Globus pallidus (tissue), 1 donor: ENCODE measurements around the gene FANCE.

Experiments used
- DNase-seq: peaks from one replicate; pipeline ENCODE4 v3.0.0-alpha.2; 2015; ENCODE audit warnings: low spot score

FANCE gene

DNA sequence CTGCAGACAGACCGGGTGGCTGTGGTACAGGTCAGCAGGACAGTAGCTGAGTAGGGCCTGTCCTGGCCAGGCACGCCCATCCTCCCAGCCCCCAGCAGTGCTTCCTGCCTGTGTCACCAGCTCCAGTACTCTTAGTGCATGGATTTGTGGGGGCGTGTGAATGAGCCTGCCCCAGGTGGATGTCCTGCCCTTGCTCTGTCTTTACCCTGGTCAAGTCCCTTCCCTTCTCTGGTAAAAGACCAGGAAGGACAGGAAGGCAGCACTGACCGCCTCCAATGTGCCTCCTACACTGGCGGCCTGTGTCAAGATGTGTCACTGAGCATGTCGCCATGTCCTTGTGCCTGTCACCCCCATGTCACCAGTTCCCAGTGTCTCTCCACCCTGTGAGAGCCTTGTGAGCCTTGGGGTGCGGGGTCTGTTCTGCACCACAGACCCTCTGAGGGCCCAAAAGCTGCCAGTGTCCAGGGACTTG, 32.8 kb downstream of the FANCE start:
- DNase-seq = no peak

DNA sequence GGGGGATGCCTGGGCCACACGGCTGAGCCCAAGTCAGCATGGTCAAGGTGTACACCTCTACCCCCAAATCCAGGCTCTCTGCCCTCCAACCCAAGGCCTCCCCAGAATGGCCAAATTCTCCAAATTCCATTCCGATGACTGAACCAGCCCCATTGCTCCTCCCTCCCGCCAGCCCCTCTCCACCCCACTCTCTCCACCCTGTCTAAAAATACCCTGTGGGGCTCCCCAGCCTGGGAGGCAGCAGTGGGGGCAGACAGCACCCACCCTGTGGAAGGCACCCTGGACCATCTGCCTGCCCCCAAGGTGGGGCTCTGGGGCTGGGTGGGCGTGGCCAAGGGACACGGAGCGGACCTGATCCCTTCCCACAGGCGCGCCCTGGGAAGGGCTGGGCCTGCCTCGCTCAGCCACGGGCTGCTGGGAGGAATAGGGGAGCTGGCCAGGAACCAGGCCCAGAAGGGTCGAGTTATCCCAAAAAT, 33.3 kb downstream of the FANCE start:
- no peak for DNase-seq

DNA sequence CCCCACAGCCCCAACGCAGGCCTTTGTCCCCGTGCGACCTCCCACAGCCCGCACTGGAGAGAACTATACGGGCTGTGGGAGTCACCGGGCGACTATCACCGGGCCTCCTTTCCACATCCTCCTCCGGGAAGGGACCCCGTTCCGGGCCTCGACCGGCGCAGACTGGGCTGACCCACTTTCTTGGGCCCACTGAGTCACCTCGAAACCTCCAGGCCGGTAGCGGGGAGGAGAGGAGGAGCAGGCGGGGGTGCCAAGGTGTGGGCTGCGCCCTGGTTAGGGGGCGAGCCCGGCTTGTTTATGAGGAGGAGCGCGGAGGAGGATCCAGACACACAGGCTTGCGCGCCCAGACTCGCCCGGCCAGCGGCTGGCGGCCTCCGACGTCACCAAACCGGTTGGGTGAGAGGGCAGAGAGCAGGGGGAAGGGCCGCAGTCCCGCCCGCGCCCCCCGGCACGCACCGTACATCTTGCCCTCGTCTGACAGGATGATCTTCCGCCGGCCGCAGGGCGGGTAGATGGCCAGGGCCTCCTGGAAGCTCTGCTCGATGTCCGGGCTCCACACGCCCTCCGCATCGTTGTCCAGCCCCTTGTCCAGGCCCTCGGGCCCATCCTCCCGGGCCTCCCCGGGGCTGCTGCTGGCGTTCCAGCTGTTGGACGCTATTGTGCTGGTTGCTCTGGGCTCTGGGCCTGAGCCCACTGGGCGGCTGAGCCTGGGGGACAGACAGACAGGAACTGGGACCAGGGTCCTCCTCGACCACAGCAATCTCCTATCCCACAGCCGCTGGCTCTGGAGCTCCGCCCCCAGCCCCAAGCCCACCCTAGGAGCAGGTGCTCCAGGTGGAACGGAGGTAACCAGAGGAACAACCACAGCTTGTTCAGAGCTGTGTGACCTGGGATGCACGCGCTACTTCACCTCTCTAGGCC, 34.1 kb downstream of the FANCE start:
- no peak for DNase-seq

DNA sequence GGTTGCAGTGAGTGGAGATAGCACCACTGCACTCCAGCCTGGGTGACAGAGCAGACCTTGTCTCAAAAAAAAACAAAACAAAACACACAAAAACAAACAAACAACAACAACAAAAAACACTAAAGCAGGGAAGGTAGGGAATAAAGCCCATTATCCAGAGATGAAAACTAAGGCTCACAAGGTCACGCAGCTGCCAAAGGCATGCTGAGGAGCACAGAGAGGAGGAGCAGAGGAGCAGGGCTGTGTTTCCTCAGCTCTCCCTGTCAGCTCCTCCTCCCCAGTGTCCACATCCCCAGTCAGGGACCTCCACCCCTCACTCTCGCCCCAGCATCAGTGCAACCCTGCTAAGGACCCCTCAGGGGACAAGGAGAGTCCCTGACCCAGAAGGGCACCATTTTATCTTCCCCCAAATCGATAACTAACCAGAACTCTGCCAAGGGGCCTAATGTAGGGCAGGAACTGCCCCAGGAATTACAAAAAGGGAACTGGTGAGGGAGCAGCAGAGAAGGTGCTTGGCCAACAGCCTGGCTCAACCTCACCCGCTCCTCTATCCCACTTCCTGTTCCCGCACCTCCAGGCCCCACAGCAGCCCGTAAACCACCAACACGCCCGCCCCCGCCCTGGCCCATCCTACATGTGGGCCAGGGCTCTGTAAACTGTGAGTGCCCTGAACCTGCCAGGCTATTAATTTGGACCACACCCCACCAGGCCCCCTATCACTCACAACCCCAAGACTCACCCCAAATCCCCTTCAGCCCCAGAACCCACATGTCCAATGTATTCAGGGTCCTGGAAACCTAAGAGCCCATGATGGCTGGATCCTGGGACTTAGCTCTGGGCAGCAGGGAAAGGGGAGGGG, 35.7 kb downstream of the FANCE start:
- DNase-seq = no peak

DNA sequence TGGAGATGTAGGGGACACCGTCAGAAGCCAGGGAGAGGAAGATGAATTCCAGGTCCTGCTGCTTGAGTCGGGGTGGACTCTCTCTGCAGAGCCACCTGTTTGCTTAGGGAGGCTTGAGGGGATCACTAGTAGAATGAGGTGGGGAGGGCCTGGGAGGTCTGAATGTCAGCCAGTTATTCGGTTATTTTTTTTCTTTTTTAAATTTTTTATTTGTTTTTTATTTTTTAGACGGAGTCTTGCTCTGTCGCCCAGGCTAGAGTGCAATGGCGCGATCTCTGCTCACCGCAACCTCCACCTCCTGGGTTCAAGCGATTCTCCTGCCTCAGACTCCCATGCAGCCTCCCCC, 36.4 kb downstream of the FANCE start:
- DNase-seq = no peak

DNA sequence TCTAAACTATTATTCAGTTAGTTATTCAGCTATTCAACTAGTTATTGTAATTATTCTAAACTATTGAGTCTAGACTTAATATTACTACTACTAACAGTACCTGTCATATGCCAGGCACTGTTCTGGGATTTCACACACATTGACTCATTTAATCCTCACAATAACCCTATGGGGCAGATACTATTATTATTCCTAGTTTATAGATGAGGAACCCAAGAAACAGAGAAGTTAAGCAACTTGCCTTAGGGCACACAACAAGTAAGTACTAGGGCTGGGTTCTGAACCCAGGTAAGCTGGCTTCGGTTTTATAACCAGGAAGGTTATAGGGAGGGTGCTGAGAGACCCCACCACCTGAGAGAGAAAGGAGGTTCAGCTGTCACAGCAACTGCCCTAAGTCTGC, 36.9 kb downstream of the FANCE start:
- no peak for DNase-seq

DNA sequence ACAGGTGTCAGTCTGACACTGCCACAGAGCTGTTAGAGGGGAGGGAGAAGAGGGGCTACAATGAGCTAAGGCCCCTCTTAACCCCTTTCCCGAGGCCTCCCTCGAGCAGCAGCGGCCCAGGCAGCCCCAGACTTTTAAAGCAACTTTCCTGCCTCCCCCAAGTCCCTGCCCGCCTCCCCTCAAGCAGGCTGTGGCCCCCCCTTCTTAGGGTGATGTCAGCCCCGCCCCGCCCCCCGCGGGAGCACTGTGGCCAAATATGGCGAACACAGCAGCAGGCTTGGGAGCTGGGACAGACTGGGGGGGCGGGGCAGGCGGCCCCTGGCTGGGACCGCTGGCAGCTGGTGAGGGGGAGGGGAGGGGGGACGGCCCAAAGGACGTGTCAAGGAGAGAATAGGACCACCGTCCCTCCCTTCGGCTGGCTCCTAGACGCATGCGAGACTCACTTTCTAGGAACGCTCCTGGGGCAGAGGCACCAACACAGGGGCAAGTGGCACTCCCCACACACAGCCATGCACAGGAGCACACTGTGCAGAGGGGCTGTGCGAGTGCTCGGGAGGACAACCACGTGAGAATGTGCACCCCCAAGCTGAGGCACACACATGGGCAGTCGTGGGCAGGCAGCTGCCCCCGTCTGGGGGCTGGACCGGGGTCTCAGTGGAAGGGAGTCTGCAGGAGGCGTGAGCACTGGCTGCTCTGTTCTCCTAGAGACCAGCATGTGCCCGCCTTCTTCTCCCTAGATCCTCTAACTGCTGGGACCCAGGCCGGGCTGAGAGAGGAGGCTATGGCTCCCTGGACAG, 38.1 kb downstream of the FANCE start:
- DNase-seq = no peak

DNA sequence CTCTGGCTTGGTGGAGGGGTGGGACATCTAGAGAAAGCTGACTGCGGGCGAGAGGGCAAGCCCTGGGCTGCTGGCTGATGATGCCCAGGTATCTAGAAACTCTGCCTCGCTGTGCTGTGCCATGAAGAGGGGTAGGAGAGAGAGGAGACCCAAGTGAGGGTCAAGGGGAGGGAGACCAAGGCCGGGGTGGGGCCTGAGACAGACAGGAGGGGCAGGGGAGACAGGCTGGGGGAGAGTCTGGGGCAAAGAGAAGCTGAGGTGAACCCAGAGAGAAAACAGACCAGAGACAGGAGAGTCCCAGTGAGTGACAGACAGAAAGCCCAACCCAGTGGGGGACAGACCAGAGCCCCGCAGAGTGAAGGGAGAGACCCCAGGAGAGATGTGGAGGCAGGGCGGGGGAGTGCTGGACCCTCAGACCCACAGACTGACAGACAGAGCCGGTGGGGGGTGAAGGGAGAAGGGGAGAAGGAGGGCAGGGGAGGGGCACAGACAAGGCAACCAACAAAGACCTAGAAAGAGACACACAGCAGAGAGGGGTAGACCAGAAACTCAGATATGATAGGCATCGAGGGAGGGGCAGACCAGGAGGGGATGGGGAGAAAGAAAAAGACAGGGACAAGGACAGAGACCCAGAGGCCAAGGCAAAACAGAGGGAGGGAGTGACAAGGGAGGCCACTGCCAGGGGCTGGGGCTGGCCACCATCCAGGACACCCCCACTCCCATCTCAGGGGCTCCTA, 38.9 kb downstream of the FANCE start:
- no peak for DNase-seq

DNA sequence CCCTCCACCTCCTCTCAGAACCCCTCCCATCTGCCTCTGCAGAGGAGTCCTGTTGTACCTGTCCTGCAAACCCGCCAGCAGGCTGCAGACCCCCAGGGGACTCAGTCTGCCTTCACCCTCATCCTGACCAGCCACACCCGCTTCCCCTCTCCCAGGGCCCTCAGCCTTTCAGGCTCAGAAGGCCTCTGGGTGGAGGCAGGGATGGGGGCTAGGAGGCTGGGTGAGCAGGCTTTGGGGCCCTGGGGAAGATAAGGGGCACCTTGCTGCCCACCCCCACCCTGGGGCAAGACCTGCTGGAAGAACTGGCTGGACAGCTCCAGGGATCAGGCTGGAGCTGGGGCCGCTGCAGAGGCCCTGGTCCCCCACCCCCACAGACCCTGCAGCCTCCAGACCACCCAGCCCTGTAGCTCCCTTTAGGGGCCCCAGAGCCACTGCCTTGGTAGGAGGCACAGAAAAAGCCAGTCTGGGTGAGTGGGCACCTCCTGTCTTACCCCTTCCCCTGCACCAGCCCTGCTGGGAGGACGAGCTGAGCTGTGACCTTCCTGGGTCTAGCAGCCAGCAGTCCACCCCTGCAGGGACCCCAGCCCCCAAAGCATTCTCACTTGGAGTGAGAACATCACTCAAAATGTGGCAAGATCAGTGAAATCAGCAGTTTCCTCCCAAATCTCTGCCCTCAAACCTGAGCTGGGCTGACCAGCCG, 39.6 kb downstream of the FANCE start:
- DNase-seq = no peak

DNA sequence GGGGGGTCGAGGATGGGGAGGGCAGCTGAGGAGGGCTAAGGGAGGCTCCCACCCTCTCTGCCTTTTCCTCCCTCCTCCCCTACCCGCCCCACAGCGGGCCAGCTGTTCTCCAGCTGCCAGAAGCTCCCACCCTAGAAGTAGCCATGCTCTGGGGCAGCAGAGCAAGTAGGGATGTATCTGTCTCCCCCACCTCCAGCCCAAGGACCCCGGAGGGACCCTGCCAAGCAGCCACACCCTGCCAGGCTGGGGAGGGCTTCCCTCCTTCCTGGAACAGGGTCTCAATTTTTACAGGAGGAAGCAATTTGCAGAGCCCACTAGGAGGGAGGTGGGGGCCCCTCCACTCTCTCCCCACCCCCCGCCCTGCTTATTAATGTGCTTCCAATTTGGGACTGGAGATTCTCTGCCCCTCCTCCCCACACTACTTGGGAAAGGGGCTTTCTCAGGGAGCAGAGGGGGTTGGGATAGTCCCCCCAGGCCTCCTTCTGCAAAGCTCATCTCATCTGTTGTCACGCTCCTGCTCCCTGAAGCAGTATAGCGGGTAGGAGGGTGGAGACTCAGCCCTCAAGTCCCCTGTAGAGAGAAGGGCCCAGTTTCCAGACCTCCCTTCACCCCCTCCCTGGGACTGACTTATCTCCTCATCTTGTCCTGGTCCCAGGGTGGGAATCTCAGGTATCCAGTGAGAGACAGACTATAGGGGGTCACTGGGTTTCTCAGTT, 40.3 kb downstream of the FANCE start:
- DNase-seq = no peak

DNA sequence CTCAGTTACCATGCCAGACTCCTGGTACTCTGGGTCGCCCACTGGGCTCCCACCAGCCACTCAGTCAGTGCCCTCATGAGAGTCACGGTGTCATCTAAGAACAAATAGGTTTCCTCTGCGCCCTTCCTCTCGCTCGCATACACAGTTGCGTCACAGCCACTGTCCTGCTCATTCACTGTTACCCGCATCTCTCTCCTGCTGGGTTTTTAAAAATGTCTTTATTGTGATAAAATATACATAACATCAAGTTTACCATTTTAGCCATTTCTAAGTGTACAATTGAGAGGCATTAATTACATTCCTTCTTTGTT, 40.8 kb downstream of the FANCE start:
- no peak for DNase-seq

DNA sequence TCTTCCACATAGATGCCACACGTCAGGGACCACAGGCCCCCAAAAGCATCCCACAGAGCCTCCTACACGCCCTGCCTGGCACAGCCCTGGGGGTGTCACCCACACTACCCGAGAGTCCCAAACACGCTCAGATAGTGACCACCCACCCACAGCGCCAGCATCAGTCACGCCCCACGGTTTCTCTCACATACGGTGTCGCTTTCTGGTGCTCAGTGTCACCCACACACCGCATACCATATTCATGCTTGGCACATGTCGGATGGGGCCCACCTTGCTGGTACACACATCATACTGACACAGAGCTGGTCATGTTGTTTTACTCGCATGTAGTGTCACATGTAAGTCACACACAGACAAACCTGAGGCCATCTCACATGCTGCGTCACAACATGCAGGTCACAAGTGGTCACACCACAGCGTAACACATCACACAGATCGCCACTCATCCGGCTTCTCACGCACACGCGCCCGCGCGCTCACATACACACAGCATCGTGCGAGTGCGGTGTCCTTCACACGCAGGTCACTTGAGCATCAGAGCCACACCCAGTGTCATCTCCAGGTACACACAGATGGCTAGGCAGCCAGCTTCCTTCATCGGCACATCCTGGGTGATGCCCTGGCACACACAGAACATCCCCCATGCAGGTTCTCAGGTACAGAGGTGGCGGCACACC, 41.3 kb downstream of the FANCE start:
- DNase-seq = no peak

DNA sequence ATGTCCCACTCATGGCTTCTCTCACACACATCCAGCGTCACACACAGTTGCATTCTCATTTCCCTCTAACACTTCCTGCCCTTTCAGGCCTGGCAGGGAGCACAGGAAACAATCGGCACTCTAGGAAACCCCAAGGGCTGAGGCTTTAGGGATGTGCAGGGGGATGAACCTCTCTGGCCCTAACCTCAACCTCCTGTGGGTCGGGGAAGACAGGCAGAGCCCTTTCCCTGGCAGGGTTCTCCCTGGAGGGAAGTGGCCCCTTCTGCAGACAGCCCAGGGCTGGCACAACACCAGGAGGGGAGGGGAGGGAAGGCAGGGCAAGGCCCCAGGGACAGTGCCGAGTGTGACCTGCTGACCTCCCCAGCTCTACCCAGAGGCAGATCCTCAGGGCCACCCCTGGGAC, 42.0 kb downstream of the FANCE start:
- DNase-seq = no peak

DNA sequence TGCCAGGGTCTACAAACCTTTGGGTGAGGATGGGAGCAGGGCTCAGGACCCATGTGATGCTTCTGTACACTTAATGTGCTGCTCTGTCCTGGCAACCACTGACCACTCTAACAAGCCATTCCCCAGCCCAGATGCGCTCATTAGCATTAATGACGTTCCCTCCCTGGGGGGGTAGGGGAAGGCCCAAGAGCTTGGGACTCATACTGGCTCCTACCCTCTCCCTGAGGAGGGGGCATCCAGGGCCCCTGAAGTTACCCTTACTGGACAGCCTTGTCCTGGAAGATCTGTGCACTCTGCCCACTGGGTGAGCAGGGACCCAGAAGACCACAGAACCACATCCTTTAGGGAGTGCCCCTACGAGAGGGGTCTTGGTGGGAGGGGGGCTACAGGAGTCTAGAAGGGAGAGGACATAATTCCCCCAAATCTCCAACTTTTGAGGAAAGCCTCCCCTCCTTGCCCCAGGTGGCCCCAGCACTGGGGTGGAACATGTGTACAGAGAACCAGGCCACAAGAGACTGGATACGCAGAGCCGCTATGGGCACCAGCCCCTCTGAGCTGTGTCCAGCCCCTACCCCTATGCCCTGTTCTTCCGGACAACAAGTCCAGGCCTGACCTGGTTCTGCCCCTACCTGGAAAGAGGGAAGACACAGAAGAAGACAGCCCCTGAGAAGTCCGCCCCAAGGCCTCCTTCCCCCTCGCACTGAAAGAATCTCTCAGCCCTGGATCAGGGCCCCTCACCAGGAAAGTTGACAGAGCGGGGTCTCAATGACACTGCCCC, 43.3 kb downstream of the FANCE start:
- DNase-seq = no peak

DNA sequence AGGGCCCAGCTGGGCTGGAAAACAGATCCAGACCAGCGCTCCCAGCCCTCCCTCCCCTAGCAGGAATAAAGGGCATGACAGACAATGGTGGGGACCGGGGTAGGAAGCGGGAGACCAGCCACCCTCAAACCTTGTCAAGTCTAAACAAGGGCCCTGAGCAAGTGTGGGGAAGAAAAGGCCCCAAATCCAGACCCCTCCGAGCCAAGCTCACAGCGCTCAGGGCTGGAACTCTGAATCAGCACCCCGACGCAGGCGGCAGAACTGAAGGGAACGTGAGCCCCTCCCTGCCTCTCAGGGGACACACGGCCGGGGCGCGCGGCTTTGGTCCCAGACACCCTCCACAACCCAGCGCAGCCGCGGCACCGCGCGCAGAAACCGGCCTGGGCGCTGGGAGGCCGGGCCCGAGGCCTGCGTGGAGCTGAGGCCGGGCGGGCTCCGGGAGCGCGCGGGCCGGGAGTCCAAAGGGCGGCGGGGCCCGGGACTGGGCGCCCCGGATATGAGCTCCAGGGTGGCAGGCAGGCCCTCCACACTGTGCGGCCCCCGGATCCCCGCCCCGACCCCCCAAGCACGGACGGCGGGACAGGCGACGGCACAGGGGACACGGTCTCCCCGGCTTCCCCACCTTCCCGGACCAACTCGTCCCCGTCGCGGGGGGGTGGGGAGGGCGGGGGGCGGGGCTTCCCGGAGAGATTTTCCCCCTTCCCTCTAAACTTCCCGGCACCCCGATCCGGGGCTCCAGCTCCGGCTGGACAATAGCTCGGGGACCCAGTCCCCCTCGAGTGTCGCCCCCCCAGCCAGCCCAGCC, 44.1 kb downstream of the FANCE start:
- DNase-seq = no peak

DNA sequence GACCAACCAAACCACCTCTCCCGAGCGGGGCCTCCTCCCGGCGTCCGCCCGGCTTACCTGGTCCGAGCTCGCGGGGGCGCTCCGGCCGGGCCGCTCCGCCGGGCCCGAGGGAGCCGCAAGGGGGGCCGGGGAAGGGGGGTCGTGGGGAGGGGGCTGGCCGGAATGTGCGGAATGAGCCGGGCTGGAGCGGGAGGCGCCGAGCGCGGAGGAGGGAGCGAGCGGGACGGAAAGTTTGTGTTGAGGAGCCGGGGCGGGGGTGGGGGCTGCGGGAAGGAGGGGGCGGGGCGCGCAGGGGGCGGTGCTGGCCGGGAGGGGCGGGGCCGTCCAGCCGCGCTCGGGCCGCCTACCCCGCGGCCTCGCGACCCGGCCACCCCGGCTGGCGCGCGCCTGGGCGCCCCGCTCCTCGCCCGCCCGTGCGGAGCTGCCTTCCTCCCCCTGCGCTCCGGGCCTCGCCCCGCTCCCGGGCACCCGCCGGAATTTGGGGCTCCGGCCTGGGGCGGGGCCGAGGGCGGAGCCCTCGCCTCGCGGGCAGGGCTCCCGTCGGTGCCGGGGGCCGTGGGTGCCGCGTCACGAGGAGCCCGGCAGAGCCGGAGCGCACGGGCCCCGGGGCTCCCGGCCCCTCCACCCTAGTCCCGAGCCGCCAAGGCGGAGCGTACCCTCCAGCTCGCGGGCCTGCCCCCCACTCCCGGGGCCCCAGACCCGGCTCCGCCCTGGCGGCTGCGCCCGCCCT, 44.9 kb downstream of the FANCE start, which contains the start of gene TEAD3:
Gene TEAD3 (minus strand): TSS at position 239 of the 730 bp plus-strand sequence.
- no peak for DNase-seq
